Esophagus muscularis mucosa (tissue), 3 donors: ENCODE measurements around the gene PPP1R3F.

ENCODE experiments used
- POLR2A ChIP-seq: fragments of 450-650 bp; IDR thresholded peaks from one replicate; pipeline ENCODE4 v1.6.1; 2017; ENCODE audit warnings: antibody characterized with exemption, moderate library complexity, mild to moderate bottlenecking, low read depth
- TF ChIP-seq, protein P1 (sequence below), 3 experiments: fragments of 200-600 bp in 2 of 3; fragments of 450-650 bp in 1 of 3; sonication (generic) in 2 of 3; IDR thresholded peaks; one replicate each; pipeline ENCODE4 v1.5.1; 2017 to 2019; ENCODE audit warnings: antibody characterized with exemption in 3 of 3, mild to moderate bottlenecking in 2 of 3, moderate library complexity in 1 of 3

DNA sequence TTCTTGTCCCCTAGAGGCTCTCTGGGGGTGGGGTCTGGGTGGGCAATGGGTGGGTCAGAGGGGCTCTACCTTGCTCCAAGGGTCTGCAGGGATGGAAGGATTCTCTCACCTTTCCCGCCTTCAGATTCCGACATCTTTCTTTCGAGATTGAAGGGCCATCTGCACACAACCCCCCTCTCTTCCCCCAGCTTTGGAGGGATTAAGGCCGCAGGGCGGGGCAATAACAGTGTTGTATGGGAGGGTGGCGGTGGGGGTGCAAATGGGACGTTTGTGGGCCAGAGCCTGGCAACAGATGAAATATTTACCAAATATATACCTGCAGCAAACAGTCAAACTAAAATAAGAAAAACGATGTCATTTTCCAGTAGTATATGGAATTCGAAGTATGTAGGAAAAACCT, 36.4 kb upstream of the PPP1R3F start, which contains the start of gene CACNA1F:
- TF ChIP-seq, protein P1, sequence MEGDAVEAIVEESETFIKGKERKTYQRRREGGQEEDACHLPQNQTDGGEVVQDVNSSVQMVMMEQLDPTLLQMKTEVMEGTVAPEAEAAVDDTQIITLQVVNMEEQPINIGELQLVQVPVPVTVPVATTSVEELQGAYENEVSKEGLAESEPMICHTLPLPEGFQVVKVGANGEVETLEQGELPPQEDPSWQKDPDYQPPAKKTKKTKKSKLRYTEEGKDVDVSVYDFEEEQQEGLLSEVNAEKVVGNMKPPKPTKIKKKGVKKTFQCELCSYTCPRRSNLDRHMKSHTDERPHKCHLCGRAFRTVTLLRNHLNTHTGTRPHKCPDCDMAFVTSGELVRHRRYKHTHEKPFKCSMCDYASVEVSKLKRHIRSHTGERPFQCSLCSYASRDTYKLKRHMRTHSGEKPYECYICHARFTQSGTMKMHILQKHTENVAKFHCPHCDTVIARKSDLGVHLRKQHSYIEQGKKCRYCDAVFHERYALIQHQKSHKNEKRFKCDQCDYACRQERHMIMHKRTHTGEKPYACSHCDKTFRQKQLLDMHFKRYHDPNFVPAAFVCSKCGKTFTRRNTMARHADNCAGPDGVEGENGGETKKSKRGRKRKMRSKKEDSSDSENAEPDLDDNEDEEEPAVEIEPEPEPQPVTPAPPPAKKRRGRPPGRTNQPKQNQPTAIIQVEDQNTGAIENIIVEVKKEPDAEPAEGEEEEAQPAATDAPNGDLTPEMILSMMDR (IDR thresholded peaks at IDR 0.05): no peak
- TF ChIP-seq POLR2A: no peak
